NK-92 (cell line): Measurements from ENCODE around the gene NR2C2.

Experiments used
- DNase-seq: peaks from one replicate; lab custom pipeline; 2025; ENCODE audit not compliant: unreplicated experiment; lab: John Stamatoyannopoulos, UW

The NR2C2 gene

DNA sequence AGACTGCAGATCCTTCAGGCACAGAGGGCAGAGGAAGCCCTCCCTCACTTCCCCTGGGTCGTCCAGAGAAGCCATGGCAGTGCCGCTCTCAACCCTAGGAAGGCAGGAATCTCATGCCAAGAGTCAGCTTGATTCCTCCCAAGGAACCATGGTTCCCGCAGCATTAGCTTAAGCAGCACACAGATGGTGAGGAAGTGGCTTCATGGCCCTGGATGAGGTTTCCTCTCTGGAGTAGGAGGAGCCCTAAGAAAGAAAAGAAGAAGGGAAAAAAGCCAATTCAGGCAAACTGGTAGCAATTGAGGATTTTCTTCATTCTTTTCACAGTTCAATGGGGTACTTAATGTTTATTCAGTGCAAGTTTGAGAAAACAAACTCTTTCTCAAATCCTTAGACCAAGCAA, 148.7 kb downstream of the NR2C2 start:
- DNase-seq: no peak

DNA sequence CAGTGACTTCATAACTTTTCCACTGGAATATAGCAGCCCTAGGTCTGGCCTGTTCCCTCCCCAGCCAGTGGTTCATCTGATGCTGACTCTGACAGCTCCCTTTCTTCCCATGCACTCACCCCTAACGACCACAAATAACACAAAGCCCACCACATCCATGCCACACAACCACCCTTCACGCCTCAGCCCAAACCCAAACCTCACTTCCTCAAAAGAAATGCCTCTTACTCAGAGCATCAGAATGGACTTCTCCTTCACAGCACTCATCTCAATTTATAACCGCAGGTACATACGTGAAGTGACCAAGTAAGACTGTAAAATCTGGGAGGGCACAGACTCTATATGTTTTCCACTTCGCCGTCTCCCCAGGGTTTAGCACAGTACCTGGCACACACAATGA, 150.5 kb downstream of the NR2C2 start:
- DNase-seq: no peak
